Activated CD8-positive, alpha-beta T cell treated with anti-CD3 and anti-CD28 coated beads for 36 hours (primary cell): ENCODE measurements around the gene CDC27. TPM values are rescaled to one million over a fixed set of nuclear protein-coding genes. Genes with fewer than 3 reads are reported as not detected.
A peak's percentile ranks its signal among the peaks of the same experiment; 100 is the strongest.

Experiments used
- ATAC-seq: fragments of 200-7000 bp; cut with Tn5 transposase; one replicate; pipeline ENCODE4 v1.10.0; 2021; ENCODE audit warnings: mild to moderate bottlenecking, moderate library complexity
- CTCF ChIA-PET: fragments of 350-600 bp; sonication (Branson Sonifier 250); formaldehyde crosslinking; loops from one replicate; lab custom pipeline; 2021; ENCODE audit warnings: antibody characterized with exemption; lab: Charles Lee
- POLR2A ChIA-PET: fragments of 350-600 bp; sonication (Branson Sonifier 250); formaldehyde crosslinking; loops from one replicate; lab custom pipeline; 2021; ENCODE audit warnings: antibody characterized with exemption; lab: Charles Lee
- DNase-seq: peaks from one replicate; pipeline ENCODE4 v3.0.0-alpha.2; 2020
- H3K27ac Mint-ChIP-seq: one replicate; pipeline ENCODE4 v1.8.0; 2021; ENCODE audit warnings: mild to moderate bottlenecking, mixed read lengths
- H3K27me3 Mint-ChIP-seq: one replicate; pipeline ENCODE4 v1.8.0; 2021; ENCODE audit warnings: mixed read lengths
- H3K36me3 Mint-ChIP-seq: one replicate; pipeline ENCODE4 v1.8.0; 2021; ENCODE audit warnings: low read depth, mixed read lengths
- H3K4me1 Mint-ChIP-seq: one replicate; pipeline ENCODE4 v1.8.0; 2021; ENCODE audit warnings: low read depth, mixed read lengths
- H3K4me3 Mint-ChIP-seq: one replicate; pipeline ENCODE4 v1.8.0; 2021; ENCODE audit warnings: mild to moderate bottlenecking, moderate library complexity, mixed read lengths
- H3K9me3 Mint-ChIP-seq: one replicate; pipeline ENCODE4 v1.8.0; 2021; ENCODE audit warnings: mixed read lengths
- intact Hi-C: fragments of 100-400 bp; cut with micrococcal nuclease; formaldehyde crosslinking; loops from one replicate; pipeline ENCODE4 v1.10.0; 2022
- total RNA-seq, 2 experiments: library from RNA; stranded (reverse); gene quantifications; one replicate each; pipeline ENCODE4 v1.2.3, GENCODE V29; 2021
- TF ChIP-seq, protein P1 (sequence below): fragments of 200-600 bp; IDR thresholded peaks from one replicate; pipeline ENCODE4 v1.8.0; 2022; ENCODE audit warnings: antibody characterized with exemption, mild to moderate bottlenecking

Gene CDC27
- total RNA-seq, 2 experiments from 2014 or later, result 103 TPM

DNA sequence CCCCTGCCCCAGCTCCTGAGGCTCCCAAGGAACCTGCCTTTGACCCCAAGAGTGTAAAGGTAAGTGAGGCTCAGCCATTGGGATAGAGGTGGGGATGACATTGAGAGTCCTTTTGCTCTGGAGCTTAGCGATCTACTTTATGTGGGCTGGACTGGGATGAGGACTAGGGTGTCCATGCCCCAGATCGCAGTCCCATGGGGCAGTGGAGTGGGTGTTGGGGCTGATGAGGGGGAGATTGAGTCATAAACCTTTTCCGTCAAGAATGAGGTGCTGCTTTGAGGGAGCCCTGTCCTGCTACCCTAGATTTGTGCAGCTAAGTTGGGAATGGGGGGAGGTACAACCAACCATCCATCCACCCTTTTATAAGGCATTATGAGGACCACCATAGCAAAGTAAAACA is 20.4 kb upstream of the CDC27 start:
- DNase-seq, result no peak
- Mint-ChIP-seq H3K27me3 (no peaks in the 10 kb centered on the region), H3K27ac (no peak overlapping the region), H3K36me3 (no peaks in the 10 kb centered on the region), H3K9me3 (no peaks in the 10 kb centered on the region), H3K4me3 (no peak overlapping the region), H3K4me1 (peaks cover 30% of the 10 kb centered on the region)
- ATAC-seq, result no peak
- ChIA-PET POLR2A (interaction anchor here (0.9 kb wide), 1 partner anchor 11 kb away, joined by 3 read pairs; no protein-coding TSS in a partner anchor), CTCF (interaction anchor here (0.9 to 1.3 kb wide), 2 partner anchors 106 to 406 kb away, joined by 3 to 5 read pairs; no protein-coding TSS in a partner anchor)
- TF ChIP-seq, protein P1, sequence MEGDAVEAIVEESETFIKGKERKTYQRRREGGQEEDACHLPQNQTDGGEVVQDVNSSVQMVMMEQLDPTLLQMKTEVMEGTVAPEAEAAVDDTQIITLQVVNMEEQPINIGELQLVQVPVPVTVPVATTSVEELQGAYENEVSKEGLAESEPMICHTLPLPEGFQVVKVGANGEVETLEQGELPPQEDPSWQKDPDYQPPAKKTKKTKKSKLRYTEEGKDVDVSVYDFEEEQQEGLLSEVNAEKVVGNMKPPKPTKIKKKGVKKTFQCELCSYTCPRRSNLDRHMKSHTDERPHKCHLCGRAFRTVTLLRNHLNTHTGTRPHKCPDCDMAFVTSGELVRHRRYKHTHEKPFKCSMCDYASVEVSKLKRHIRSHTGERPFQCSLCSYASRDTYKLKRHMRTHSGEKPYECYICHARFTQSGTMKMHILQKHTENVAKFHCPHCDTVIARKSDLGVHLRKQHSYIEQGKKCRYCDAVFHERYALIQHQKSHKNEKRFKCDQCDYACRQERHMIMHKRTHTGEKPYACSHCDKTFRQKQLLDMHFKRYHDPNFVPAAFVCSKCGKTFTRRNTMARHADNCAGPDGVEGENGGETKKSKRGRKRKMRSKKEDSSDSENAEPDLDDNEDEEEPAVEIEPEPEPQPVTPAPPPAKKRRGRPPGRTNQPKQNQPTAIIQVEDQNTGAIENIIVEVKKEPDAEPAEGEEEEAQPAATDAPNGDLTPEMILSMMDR, result no peak
- intact Hi-C loops, result no loop called here

DNA sequence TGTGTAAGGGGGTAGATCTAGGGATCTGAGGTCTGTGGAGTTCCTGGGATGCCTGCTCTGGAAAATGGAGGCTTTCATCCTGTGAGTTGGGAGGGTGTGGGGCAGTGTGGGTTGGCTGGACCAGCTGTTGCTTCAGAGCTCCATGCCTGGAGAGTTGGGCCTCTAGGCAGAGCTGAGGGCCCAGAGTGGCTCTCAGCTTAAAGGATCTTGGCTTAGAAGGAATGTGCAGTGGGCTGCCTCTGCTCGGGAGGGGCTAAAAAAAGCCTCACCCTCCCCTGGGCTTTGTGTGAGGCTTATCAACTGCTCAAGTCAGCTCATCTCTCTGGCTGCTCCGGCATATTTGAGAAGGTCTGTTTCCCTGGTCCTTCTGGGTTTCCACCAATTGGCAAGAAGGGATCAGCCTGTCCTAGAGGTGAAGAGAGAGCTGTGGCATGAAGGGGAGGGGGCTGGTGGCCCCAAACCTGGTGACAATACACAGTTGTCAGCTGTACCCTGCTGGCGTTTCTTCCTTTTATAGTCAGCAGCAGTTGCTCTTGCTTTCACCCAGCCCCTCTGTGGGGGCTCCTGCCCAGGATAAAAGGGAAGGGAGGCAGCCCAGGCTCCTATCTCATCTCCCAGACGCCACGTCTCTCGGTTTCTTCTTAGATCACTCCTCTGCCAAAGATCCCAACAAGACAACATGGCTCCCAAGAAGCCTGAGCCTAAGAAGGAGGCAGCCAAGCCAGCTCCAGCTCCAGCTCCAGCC is 19.8 kb upstream of the CDC27 start, which contains the start of gene MYL4:
TSS of gene MYL4 (plus strand) at position 605 of the 745 bp plus-strand sequence. CDS start at position 680, 75 bp downstream.
- DNase-seq (no peak), ATAC-seq (no peak)
- no peaks in the 10 kb centered on the region for H3K36me3 Mint-ChIP-seq
- intact Hi-C loops, result no loop called here
- CTCF ChIA-PET, result interaction anchor here (0.9 to 1.3 kb wide), 2 partner anchors 107 to 407 kb away, joined by 3 to 5 read pairs; no protein-coding TSS in a partner anchor
- no peaks in the 10 kb centered on the region for H3K9me3 Mint-ChIP-seq
- no peaks in the 10 kb centered on the region for H3K27me3 Mint-ChIP-seq
- H3K4me1 Mint-ChIP-seq, result peaks cover 36% of the 10 kb centered on the region
- no peak within 1 kb of the TSS for H3K27ac Mint-ChIP-seq
- POLR2A ChIA-PET, result no interaction called here
- no peak within 1 kb of the TSS for H3K4me3 Mint-ChIP-seq
- TF ChIP-seq, protein P1, result no peak

DNA sequence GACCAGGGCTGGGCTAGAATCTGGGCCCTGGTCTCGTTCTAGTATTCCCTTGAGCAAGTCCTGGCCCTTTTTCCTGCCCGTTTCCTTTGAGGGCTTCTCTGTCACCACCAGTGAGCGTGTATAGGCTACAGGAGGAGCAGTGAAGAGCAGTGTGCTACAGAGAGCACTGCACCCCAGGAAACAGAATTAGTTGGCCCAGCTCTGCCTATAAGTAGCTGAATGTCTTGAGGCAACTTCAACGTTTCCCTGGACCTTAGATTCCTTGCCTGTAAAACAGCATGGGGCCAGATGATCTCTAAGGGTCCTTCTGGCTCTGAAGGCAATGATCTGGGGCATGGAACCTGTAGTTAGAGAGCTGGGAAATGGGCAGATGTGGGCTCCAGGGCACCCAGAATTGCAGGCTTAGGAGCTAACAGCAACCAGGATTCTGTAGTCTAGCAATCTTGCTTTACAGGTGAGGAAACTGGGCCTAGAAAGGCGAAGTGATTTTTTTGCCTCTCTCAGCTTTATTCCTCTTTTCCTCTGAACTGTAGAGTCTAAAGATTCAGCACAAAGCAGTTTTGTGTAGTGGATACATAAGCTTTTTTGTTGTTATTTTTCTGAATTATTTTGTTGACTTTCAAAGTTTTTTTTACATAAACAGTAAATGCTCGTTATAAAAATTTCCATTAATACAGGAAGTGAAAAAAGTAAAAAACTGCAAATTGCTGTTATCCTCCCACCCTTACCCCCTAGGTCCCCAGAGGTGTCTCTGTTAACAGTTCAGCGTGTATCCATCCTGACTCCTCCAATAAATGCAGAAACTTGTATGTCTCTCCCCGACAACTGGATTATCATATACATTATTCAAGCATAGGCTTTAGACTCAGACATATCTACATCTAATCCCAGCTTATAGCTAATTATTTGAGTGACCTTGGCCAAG is 18.3 kb upstream of the CDC27 start:
- ChIA-PET CTCF (interaction anchor here (1.7 kb wide), 1 partner anchor 408 kb away, joined by 8 read pairs; no protein-coding TSS in a partner anchor), POLR2A (interaction anchor here (0.6 to 3.0 kb wide), 4 partner anchors 12 to 282 kb away, joined by 3 to 14 read pairs (median 3); no protein-coding TSS in a partner anchor)
- intact Hi-C loops, result no loop called here
- ATAC-seq (no peak), DNase-seq (no peak)
- Mint-ChIP-seq H3K9me3 (no peaks in the 10 kb centered on the region), H3K4me3 (no peak overlapping the region), H3K27me3 (no peaks in the 10 kb centered on the region), H3K4me1 (peaks cover 44% of the 10 kb centered on the region), H3K27ac (no peak overlapping the region), H3K36me3 (no peaks in the 10 kb centered on the region)
- TF ChIP-seq, protein P1, result no peak

DNA sequence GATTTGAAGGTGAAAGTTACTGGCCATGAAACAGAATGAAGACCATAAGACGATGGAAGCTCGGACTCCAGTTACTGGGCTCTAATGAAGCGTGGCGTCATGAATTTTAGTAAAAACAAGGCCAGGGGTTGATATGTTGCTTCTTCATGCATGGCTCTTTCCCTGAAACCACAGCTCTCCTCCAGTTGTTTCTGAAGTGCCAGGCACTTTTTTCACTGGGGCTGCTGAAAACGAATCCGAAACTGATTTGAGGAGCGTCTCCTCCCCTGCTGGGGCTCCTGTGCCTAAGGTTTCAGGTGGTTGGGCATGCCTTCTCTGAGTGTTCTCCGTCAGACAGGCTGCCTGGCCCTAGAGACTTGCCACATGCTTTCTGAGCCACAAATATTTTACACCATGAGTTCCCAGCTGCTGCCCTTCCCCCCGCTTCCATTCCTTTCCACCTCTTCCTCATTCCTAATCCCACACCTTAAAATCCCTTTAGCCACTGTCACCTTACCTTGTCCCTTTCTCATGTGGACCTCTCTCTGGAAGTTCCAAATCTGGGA is 16.4 kb upstream of the CDC27 start:
- Mint-ChIP-seq H3K9me3 (no peaks in the 10 kb centered on the region), H3K36me3 (no peaks in the 10 kb centered on the region), H3K4me3 (peak overlapping the region; percentile 49), H3K27ac (peak overlapping the region; percentile 92), H3K4me1 (peaks cover 48% of the 10 kb centered on the region), H3K27me3 (no peaks in the 10 kb centered on the region)
- TF ChIP-seq, protein P1, result no peak
- intact Hi-C loops, result no loop called here
- DNase-seq, result peak; percentile 78
- ATAC-seq, result peak; percentile 52
- CTCF ChIA-PET, result interaction anchor here (0.8 to 2.0 kb wide), 4 partner anchors 14 to 24 kb away, joined by 3 to 6 read pairs (median 4); partner anchors contain the start of gene CDC27
- POLR2A ChIA-PET, result interaction anchor here (3.0 kb wide), 1 partner anchor 14 kb away, joined by 14 read pairs; no protein-coding TSS in a partner anchor
